ENCODE measurements around the gene IFITM1.
"Not testable (repeated sequence)": the region's sequence is repeated elsewhere in the genome, so short reads cannot be mapped to it uniquely, and the experiment has no call there.

The IFITM1 gene

GRCh38 chr11:313787-314553, at the start of gene IFITM1:
Gene IFITM1, plus strand, starts transcription at chr11:314040. Its CDS starts 131 bp downstream, at chr11:314171.
- DNase-seq: peak; percentile 34

- no peak for DNase-seq
Measured at GRCh38 chr11:266676-267439, 47.0 kb upstream of the IFITM1 start.

- DNase-seq: no peak
Measured at GRCh38 chr11:267491-267994, 46.3 kb upstream of the IFITM1 start.

- DNase-seq: not testable (repeated sequence)
Measured at GRCh38 chr11:268716-269145, 45.1 kb upstream of the IFITM1 start.

- DNase-seq: no peak
Measured at GRCh38 chr11:269146-269890, 44.5 kb upstream of the IFITM1 start.

- DNase-seq: no peak
Measured at GRCh38 chr11:270451-271318, 43.2 kb upstream of the IFITM1 start.

GRCh38 chr11:271319-271715, 42.5 kb upstream of the IFITM1 start:
- DNase-seq: no peak

- DNase-seq: no peak
Measured at GRCh38 chr11:272195-272930, 41.5 kb upstream of the IFITM1 start.

GRCh38 chr11:272931-273198, 41.0 kb upstream of the IFITM1 start:
- no peak for DNase-seq

- no peak for DNase-seq
Measured at GRCh38 chr11:276219-276618, 37.6 kb upstream of the IFITM1 start.

GRCh38 chr11:278001-278951, 35.6 kb upstream of the IFITM1 start, which contains the start of gene NLRP6:
Gene NLRP6, plus strand, starts transcription at chr11:278407. Its CDS starts 163 bp downstream, at chr11:278570.
- DNase-seq: no peak

GRCh38 chr11:279040-279965, 34.5 kb upstream of the IFITM1 start:
- DNase-seq: no peak

GRCh38 chr11:279966-280705, 33.7 kb upstream of the IFITM1 start:
- no peak for DNase-seq

- DNase-seq: no peak
Measured at GRCh38 chr11:280706-281485, 32.9 kb upstream of the IFITM1 start.

GRCh38 chr11:281486-282161, 32.2 kb upstream of the IFITM1 start:
- no peak for DNase-seq

GRCh38 chr11:282171-282570, 31.7 kb upstream of the IFITM1 start:
- no peak for DNase-seq
